CD14-positive monocyte (primary cell): ENCODE measurements around the gene PSAPL1. TPM values are rescaled to one million over a fixed set of nuclear protein-coding genes. Genes with fewer than 3 reads are reported as not detected.

Source experiments
- DNase-seq, 3 donors: peaks; one replicate each; pipeline ENCODE4 v3.0.0-alpha.2; 2011 to 2022
- H2AFZ ChIP-seq: 2 replicates; pipeline ENCODE4 v1.6.0; 2012; ENCODE audit warnings: mild to moderate bottlenecking, low read depth, low read length, inconsistent platforms; ENCODE audit not compliant: insufficient read depth, poor library complexity, severe bottlenecking
- H3K27ac ChIP-seq, 2 donors: 1 replicate in 1 of 2; 2 replicates in 1 of 2; pipeline ENCODE4 v1.5.1; 2012 to 2013; ENCODE audit warnings: low read length in 2 of 2, control low read depth in 1 of 2, inconsistent platforms in 1 of 2, low read depth in 1 of 2, mild to moderate bottlenecking in 1 of 2
- H3K27me3 ChIP-seq, 2 donors: one replicate each; pipeline versions ENCODE4 v1.6.0 to v1.6.1; 2011 to 2013; ENCODE audit warnings: low read length in 2 of 2; ENCODE audit not compliant: control insufficient read depth in 2 of 2, insufficient read depth in 2 of 2
- H3K36me3 ChIP-seq, 2 donors: replicated peaks in 1 of 2; 1 replicate in 1 of 2; 2 replicates in 1 of 2; pipeline versions ENCODE4 v1.5.1 to v1.6.1; 2012 to 2013; ENCODE audit warnings: low read length in 2 of 2, control low read depth in 1 of 2, inconsistent platforms in 1 of 2, mild to moderate bottlenecking in 1 of 2; ENCODE audit not compliant: insufficient read depth in 2 of 2, control insufficient read depth in 1 of 2
- H3K4me1 ChIP-seq, 2 donors: 1 replicate in 1 of 2; 2 replicates in 1 of 2; pipeline versions ENCODE4 v1.5.1 to v1.6.1; 2012 to 2013; ENCODE audit warnings: low read length in 2 of 2, control low read depth in 1 of 2, inconsistent platforms in 1 of 2, mild to moderate bottlenecking in 1 of 2, moderate library complexity in 1 of 2; ENCODE audit not compliant: insufficient read depth in 2 of 2, control insufficient read depth in 1 of 2
- H3K4me2 ChIP-seq: replicated peaks from 2 replicates; pipeline ENCODE3; 2012; ENCODE audit warnings: low read length, moderate library complexity, mild to moderate bottlenecking; ENCODE audit not compliant: poor library complexity, severe bottlenecking; ENCODE audit errors: extremely low read depth
- H3K4me3 ChIP-seq, 3 experiments: fragments of 200-600 bp in 1 of 3; sonication (generic) in 1 of 3; replicated peaks in 1 of 3; 1 replicate in 2 of 3; 2 replicates in 1 of 3; pipeline ENCODE4 v1.5.1; 2011 to 2013; ENCODE audit warnings: low read length in 3 of 3, mild to moderate bottlenecking in 3 of 3, control low read depth in 2 of 3, low read depth in 2 of 3, inconsistent platforms in 1 of 3, moderate library complexity in 1 of 3
- H3K79me2 ChIP-seq: 2 replicates; pipeline ENCODE4 v1.6.0; 2012; ENCODE audit warnings: mild to moderate bottlenecking, control low read depth, inconsistent platforms, low read length, moderate library complexity; ENCODE audit not compliant: insufficient read depth
- H3K9ac ChIP-seq: 2 replicates; pipeline ENCODE4 v1.6.0; 2017; ENCODE audit warnings: low read length, mild to moderate bottlenecking; ENCODE audit not compliant: insufficient read depth, poor library complexity, severe bottlenecking
- H3K9me3 ChIP-seq, 2 donors: replicated peaks in 1 of 2; 1 replicate in 1 of 2; 2 replicates in 1 of 2; pipeline versions ENCODE4 v1.5.1 to v1.6.1; 2012 to 2013; ENCODE audit warnings: low read length in 2 of 2, control low read depth in 1 of 2; ENCODE audit not compliant: control insufficient read depth in 1 of 2, insufficient read depth in 1 of 2
- H4K20me1 ChIP-seq: 2 replicates; pipeline ENCODE4 v1.6.0; 2012; ENCODE audit warnings: mild to moderate bottlenecking, low read length, control low read depth, moderate library complexity; ENCODE audit not compliant: insufficient read depth
- H3K27ac Mint-ChIP-seq, 7 donors: one replicate each; pipeline ENCODE4 v1.8.0; 2020; ENCODE audit warnings: mild to moderate bottlenecking in 7 of 7, mixed read lengths in 7 of 7, moderate library complexity in 6 of 7, inconsistent platforms in 2 of 7
- H3K27me3 Mint-ChIP-seq, 3 donors: one replicate each; pipeline ENCODE4 v1.8.0; 2021 to 2022; ENCODE audit warnings: low read depth in 3 of 3, mild to moderate bottlenecking in 3 of 3, mixed read lengths in 3 of 3, moderate library complexity in 3 of 3, inconsistent platforms in 1 of 3
- H3K36me3 Mint-ChIP-seq, 2 donors: one replicate each; pipeline ENCODE4 v1.8.0; 2020; ENCODE audit warnings: mixed read lengths in 2 of 2, inconsistent platforms in 1 of 2, mild to moderate bottlenecking in 1 of 2
- H3K4me1 Mint-ChIP-seq: one replicate; pipeline ENCODE4 v1.8.0; 2020; ENCODE audit warnings: mild to moderate bottlenecking, mixed read lengths
- H3K4me3 Mint-ChIP-seq, 2 donors: one replicate each; pipeline ENCODE4 v1.8.0; 2020; ENCODE audit warnings: mild to moderate bottlenecking in 2 of 2, mixed read lengths in 2 of 2, moderate library complexity in 1 of 2
- H3K9me3 Mint-ChIP-seq, 7 donors: one replicate each; pipeline ENCODE4 v1.8.0; 2020 to 2022; ENCODE audit warnings: mixed read lengths in 7 of 7, mild to moderate bottlenecking in 6 of 7, moderate library complexity in 6 of 7, inconsistent platforms in 2 of 7
- WGBS: methylation state at CpG from one replicate; pipeline ENCODE4 v1.1.5; 2013; ENCODE audit warnings: missing lambda C conversion rate; ENCODE audit not compliant: insufficient coverage; 5-methylcytosine and 5-hydroxymethylcytosine counted together
- intact Hi-C, 2 donors: fragments of 100-400 bp; cut with micrococcal nuclease; formaldehyde crosslinking; loops; one replicate each; pipeline versions ENCODE4 v1.15.0 to v1.15.1; 2023
- polyA plus RNA-seq, 3 donors: library from polyadenylated mRNA; depleted of rRNA in 1 of 3; unstranded in 2 of 3; stranded (reverse) in 1 of 3; fragments of 300-500 nt in 2 of 3; fragments of >200 nt in 1 of 3; fragmentation: Illumina TruSeq in 2 of 3; gene quantifications; 1 replicate in 2 of 3; 2 replicates in 1 of 3; pipeline ENCODE4 v1.2.3, GENCODE V29; 2012 to 2021
- TF ChIP-seq, protein P1 (sequence below): fragments of 200-600 bp; IDR thresholded peaks from one replicate; pipeline ENCODE4 v1.8.0; 2022; ENCODE audit warnings: antibody characterized with exemption, mild to moderate bottlenecking

PSAPL1 gene
- polyA plus RNA-seq, 3 donors, result not detected

DNA sequence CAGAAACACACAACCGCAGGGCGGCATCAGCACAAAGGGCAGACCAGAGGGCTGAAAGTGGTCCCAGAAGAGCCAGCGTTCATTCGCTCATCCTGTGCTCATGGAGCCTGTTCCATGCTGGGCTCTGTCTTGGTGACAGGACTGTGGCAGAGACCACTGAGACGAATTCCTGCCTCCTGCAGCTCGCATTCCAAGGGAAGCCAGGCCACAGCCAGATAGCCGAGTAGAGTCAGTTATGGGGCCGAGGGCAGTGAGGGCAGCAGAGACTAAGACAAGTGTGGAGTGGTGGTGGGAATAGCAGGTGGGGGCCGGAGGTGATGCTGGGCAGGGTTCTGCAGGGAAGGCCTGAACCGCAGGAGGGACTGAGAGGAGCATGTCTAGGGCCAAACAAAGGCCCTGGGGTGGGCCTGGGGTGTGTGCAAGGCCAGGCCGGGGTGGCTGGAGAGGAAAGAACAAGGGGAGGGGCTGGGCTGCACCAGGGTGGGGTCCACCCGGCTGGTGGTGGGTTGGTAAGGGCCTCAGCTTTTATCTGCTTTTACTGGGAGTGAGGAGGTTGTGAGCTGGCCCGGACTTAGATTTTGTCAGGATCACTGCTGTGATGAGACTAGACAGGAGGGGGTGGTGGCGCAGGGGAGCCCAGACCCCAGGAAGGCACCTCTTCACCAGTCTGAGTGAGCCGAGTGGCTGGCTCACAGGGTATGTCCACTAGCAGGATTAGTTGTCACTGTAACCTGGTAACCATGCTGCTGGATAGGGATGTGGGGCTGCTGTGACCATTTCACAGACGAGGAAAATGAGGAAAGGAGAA lies 6.3 kb downstream of the PSAPL1 start:
- Histone ChIP-seq H3K79me2 (no peaks in the 10 kb centered on the region), H2AFZ (no peak overlapping the region), H3K4me3 (no peak overlapping the region), H3K27me3 (no peaks in the 10 kb centered on the region), H3K9ac (no peak overlapping the region), H3K27ac (no peak overlapping the region), H3K36me3 (no peaks in the 10 kb centered on the region), H3K9me3 (no peaks in the 10 kb centered on the region), H4K20me1 (no peaks in the 10 kb centered on the region), H3K4me2 (no peak overlapping the region), H3K4me1 (no peaks in the 10 kb centered on the region)
- no peak overlapping the region for H3K4me3 Mint-ChIP-seq
- H3K36me3 Mint-ChIP-seq, result no peaks in the 10 kb centered on the region
- WGBS, result 87% methylated on average over 16 of the region's 16 CpGs
- peaks cover 2 to 4% (median 3%) of the 10 kb centered on the region in 3 donors for H3K27me3 Mint-ChIP-seq
- H3K27ac Mint-ChIP-seq, result peak overlapping the region in 2 of 7 donors; percentile 54 to 77
- H3K9me3 Mint-ChIP-seq, result no peaks in the 10 kb centered on the region
- no peak for DNase-seq
- no peaks in the 10 kb centered on the region for H3K4me1 Mint-ChIP-seq
- TF ChIP-seq, protein P1, sequence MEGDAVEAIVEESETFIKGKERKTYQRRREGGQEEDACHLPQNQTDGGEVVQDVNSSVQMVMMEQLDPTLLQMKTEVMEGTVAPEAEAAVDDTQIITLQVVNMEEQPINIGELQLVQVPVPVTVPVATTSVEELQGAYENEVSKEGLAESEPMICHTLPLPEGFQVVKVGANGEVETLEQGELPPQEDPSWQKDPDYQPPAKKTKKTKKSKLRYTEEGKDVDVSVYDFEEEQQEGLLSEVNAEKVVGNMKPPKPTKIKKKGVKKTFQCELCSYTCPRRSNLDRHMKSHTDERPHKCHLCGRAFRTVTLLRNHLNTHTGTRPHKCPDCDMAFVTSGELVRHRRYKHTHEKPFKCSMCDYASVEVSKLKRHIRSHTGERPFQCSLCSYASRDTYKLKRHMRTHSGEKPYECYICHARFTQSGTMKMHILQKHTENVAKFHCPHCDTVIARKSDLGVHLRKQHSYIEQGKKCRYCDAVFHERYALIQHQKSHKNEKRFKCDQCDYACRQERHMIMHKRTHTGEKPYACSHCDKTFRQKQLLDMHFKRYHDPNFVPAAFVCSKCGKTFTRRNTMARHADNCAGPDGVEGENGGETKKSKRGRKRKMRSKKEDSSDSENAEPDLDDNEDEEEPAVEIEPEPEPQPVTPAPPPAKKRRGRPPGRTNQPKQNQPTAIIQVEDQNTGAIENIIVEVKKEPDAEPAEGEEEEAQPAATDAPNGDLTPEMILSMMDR, result no peak
- intact Hi-C loops, result no loop called here

DNA sequence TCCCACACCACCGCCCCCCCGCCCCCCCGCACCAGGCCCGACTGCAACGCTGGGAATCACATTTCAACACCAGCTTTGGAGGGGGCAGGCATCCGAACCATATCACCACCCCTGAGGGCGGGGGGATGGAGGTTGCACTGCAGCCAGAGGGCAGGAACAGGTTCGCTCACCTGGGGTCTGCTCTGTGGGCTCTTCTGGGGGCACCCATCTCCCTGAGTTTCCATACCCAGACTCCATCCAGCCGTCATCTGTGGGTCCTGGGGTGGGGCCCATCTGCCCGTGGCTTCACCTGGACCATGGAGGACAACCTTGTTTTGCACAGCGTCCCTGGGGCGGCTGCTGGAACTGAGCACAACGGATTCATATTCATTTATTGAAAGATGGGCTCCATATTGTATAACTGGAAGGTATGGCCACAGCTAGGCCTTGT lies 6.9 kb downstream of the PSAPL1 start:
- Mint-ChIP-seq H3K4me1 (no peaks in the 10 kb centered on the region), H3K4me3 (no peak overlapping the region), H3K27ac (no peak overlapping the region), H3K36me3 (no peaks in the 10 kb centered on the region), H3K9me3 (no peaks in the 10 kb centered on the region), H3K27me3 (peaks cover 2 to 4% (median 4%) of the 10 kb centered on the region in 3 donors)
- H2AFZ ChIP-seq, result no peak overlapping the region
- no peaks in the 10 kb centered on the region for H3K27me3 ChIP-seq
- H3K79me2 ChIP-seq, result no peaks in the 10 kb centered on the region
- no peaks in the 10 kb centered on the region for H3K9me3 ChIP-seq
- no peaks in the 10 kb centered on the region for H3K4me1 ChIP-seq
- no peak overlapping the region for H3K4me2 ChIP-seq
- TF ChIP-seq, protein P1, result no peak
- intact Hi-C loops, result no loop called here
- WGBS, result 72% methylated on average over 6 of the region's 13 CpGs
- H3K9ac ChIP-seq, result no peak overlapping the region
- no peak for DNase-seq
- H3K4me3 ChIP-seq, result no peak overlapping the region
- H4K20me1 ChIP-seq, result no peaks in the 10 kb centered on the region
- H3K27ac ChIP-seq, result no peak overlapping the region
- H3K36me3 ChIP-seq, result no peaks in the 10 kb centered on the region
